ENCODE results near the gene BLNK.

GRCh38 chr10:96299383-96299782, 28.0 kb upstream of the BLNK start:
- TF ChIP-seq, protein P1, sequence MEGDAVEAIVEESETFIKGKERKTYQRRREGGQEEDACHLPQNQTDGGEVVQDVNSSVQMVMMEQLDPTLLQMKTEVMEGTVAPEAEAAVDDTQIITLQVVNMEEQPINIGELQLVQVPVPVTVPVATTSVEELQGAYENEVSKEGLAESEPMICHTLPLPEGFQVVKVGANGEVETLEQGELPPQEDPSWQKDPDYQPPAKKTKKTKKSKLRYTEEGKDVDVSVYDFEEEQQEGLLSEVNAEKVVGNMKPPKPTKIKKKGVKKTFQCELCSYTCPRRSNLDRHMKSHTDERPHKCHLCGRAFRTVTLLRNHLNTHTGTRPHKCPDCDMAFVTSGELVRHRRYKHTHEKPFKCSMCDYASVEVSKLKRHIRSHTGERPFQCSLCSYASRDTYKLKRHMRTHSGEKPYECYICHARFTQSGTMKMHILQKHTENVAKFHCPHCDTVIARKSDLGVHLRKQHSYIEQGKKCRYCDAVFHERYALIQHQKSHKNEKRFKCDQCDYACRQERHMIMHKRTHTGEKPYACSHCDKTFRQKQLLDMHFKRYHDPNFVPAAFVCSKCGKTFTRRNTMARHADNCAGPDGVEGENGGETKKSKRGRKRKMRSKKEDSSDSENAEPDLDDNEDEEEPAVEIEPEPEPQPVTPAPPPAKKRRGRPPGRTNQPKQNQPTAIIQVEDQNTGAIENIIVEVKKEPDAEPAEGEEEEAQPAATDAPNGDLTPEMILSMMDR (IDR thresholded peaks at IDR 0.05) = no peak
- TF ChIP-seq ZFX (IDR thresholded peaks at IDR 0.05; ENCODE audit: borderline replicate concordance) = no peak

Data from 22Rv1 (cell line).